Thyroid gland (tissue), 4 donors: ENCODE data around the gene FAM120A.

ENCODE experiments used
- CTCF ChIP-seq, 6 experiments: fragments of 200-600 bp in 3 of 6; fragments of 450-650 bp in 3 of 6; sonication (generic) in 3 of 6; IDR thresholded peaks; one replicate each; pipeline ENCODE4 v1.5.1; 2016 to 2019; ENCODE audit warnings: antibody characterized with exemption in 6 of 6, mild to moderate bottlenecking in 2 of 6, inconsistent platforms in 1 of 6, moderate library complexity in 1 of 6
- POLR2A ChIP-seq, 2 donors: fragments of 450-650 bp; IDR thresholded peaks; one replicate each; pipeline ENCODE4 v1.6.1; 2017; ENCODE audit warnings: antibody characterized with exemption in 2 of 2, mild to moderate bottlenecking in 2 of 2, moderate library complexity in 1 of 2

DNA sequence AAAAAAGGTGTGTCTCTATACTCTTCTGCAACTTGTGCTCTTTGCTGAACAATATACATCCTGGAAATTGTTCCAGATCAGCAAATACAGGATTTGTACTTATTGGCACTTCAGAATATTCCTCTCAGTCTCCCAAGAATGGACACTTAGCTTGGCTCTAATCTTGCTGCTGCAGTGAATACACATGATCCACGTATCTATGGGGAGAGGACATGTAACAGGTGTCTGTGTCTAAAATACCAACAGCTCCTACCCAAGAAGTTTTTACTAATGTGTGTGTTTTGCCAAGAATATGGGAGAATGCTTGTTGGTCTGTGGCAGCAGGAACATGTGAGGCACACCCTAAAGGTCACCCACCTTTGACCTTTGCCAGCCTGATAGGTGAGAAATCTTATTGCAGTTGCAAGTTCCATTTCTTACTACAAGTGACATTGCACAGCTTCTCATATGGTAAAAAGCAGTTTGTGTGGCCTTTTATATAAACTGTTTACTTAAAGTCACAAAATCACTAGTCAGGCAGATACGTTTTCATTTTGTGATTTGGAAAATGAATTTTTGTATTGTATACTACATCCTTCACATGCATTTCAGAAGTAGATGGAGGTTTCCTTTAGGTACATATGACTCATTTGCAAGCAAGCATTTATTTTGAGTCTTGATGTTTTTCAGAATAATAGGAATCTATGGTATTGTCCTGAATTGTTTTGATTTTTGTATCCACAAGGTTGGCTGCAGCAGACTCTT is 160.7 kb downstream of the FAM120A start:
- TF ChIP-seq CTCF (IDR thresholded peaks at IDR 0.05): no peak
- no peak for TF ChIP-seq POLR2A (IDR thresholded peaks at IDR 0.05)
